ENCODE measurements around the gene VGF. TPM values are rescaled to one million over a fixed set of nuclear protein-coding genes. Genes with fewer than 3 reads are reported as not detected.

The VGF gene
- total and polyA plus RNA-seq, 4 donors: not detected

DNA sequence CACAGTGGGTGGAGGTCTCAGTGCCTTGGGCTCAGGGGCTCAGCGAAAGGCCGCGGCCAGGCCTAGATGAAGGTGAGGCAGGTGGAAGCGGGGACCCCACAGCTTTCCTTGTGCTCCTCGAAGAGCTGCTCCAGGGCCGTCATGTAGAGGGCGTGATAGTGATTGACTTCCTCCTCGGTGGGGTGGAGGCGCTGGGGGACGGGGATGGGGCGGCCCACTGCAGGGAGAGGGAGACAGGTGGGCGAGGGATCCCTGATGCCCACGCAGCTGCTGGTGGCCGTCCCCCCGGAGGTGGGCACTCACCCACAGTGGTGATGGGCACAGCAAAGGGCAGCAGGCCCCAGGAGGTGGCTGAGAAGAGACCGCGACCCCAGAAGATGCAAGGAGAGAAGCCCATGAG, 30.5 kb upstream of the VGF start:
- Histone ChIP-seq H3K9me3 (ENCODE audit: control insufficient read depth, low read length) (no peaks in the 10 kb centered on the region), H3K4me3 (ENCODE audit: low read length in 2 of 2) (no peak overlapping the region), H3K27ac (ENCODE audit: low read depth in 1 of 2, low read length in 2 of 2) (no peak overlapping the region), H3K27me3 (ENCODE audit: control insufficient read depth in 1 of 2, insufficient read depth in 2 of 2, low read length in 1 of 2) (no peaks in the 10 kb centered on the region), H3K36me3 (ENCODE audit: control insufficient read depth in 1 of 2, insufficient read depth in 2 of 2, low read length in 1 of 2) (no peaks in the 10 kb centered on the region), H3K4me1 (ENCODE audit: control insufficient read depth in 1 of 2, insufficient read depth in 2 of 2, low read length in 2 of 2) (no peaks in the 10 kb centered on the region)
- ATAC-seq (ENCODE audit: low FRiP score) (no peak), DNase-seq (no peak)
- intact Hi-C loops (cut with DNase I): no loop called here
- 83 to 89% methylated on average over 17 of the region's 17 CpGs for WGBS, 2 donors

DNA sequence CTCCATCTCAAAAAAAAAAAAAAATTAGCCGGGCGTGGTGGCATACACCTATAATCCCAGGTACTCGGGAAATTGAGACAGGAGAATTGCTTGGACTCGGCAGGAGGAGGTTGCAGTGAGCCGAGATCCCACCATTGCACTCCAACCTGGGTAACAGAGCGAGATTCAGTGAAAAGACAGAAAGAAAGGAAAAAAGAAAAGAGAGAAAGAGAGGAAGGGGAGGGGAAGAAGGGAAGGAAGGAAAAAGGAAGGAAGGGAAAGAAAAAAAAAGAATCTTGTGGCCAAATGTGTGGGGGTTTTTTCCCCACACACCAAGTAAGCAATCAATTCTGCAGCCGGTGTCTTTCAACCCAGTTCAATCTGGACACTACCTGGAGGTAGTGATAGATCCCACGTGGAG, 23.7 kb upstream of the VGF start:
- Histone ChIP-seq H3K9me3 (ENCODE audit: control insufficient read depth, low read length) (no peaks in the 10 kb centered on the region), H3K27me3 (ENCODE audit: control insufficient read depth in 1 of 2, insufficient read depth in 2 of 2, low read length in 1 of 2) (no peaks in the 10 kb centered on the region), H3K36me3 (ENCODE audit: control insufficient read depth in 1 of 2, insufficient read depth in 2 of 2, low read length in 1 of 2) (no peaks in the 10 kb centered on the region), H3K27ac (ENCODE audit: low read depth in 1 of 2, low read length in 2 of 2) (no peak overlapping the region), H3K4me1 (ENCODE audit: control insufficient read depth in 1 of 2, insufficient read depth in 2 of 2, low read length in 2 of 2) (no peaks in the 10 kb centered on the region), H3K4me3 (ENCODE audit: low read length in 2 of 2) (no peak overlapping the region)
- 83 to 88% methylated on average over 8 of the region's 8 CpGs for WGBS, 2 donors
- DNase-seq: no peak
- no peak for ATAC-seq (ENCODE audit: low FRiP score)
- intact Hi-C loops (cut with DNase I): no loop called here

DNA sequence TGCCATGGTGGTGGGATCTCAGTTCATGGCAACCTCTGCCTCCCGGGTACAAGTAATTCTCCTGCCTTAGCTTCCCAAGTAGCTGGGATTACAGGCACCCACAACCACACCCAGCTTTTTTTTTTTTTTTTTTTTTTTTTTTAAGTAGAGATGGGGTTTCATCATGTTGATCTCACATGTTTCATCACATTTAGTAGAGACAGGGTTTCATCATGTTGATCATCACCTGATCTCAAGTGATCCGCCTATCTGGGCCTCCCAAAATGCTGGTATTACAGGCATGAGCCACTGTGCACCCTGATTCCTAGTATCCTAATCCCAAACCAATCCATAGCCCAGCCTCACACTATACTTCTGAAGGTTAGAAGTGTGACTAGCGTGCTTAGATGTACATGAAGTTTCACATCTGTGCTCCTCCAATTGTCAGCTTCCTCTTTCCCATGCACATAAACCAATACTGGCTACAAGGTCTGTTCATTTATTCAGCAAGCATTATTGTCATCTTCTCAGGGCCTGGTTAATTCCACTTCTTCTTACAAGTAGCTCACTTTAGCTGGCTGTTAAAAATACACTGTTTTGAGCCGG, 21.6 kb upstream of the VGF start:
- intact Hi-C loops (cut with DNase I): no loop called here
- no peak overlapping the region for H3K4me3 ChIP-seq (ENCODE audit: low read length in 2 of 2)
- H3K27me3 ChIP-seq (ENCODE audit: control insufficient read depth in 1 of 2, insufficient read depth in 2 of 2, low read length in 1 of 2): no peaks in the 10 kb centered on the region
- H3K9me3 ChIP-seq (ENCODE audit: control insufficient read depth, low read length): no peaks in the 10 kb centered on the region
- no peaks in the 10 kb centered on the region for H3K36me3 ChIP-seq (ENCODE audit: control insufficient read depth in 1 of 2, insufficient read depth in 2 of 2, low read length in 1 of 2)
- ATAC-seq (ENCODE audit: low FRiP score): no peak
- no peak overlapping the region for H3K27ac ChIP-seq (ENCODE audit: low read depth in 1 of 2, low read length in 2 of 2)
- no peak for DNase-seq
- WGBS, 2 donors: 89 to 90% methylated on average over 4 of the region's 4 CpGs
- H3K4me1 ChIP-seq (ENCODE audit: control insufficient read depth in 1 of 2, insufficient read depth in 2 of 2, low read length in 2 of 2): no peaks in the 10 kb centered on the region

DNA sequence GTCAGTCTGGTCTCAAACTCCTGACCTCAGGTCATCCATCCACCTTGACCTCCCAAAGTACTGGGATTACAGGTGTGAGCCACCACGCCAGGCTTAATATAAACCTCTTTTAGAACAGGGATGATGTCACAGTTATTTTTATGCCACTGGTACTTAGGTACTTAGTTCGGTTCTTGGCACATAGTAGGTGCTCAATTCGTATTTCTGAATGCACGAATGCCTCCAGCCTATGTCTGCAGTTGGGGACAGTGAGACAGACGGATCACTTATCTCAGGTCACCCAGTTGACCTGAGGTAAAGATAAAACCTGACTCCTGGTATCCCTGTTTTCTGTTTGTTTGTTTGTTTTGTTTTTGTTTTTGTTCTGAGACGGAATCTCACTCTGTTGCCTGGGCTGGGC, 20.8 kb upstream of the VGF start:
- no peaks in the 10 kb centered on the region for H3K27me3 ChIP-seq (ENCODE audit: control insufficient read depth in 1 of 2, insufficient read depth in 2 of 2, low read length in 1 of 2)
- H3K9me3 ChIP-seq (ENCODE audit: control insufficient read depth, low read length): no peaks in the 10 kb centered on the region
- DNase-seq (no peak), ATAC-seq (ENCODE audit: low FRiP score) (no peak)
- intact Hi-C loops (cut with DNase I): no loop called here
- H3K27ac ChIP-seq (ENCODE audit: low read depth in 1 of 2, low read length in 2 of 2): no peak overlapping the region
- no peaks in the 10 kb centered on the region for H3K4me1 ChIP-seq (ENCODE audit: control insufficient read depth in 1 of 2, insufficient read depth in 2 of 2, low read length in 2 of 2)
- WGBS, 2 donors: 60 to 61% methylated on average over 6 of the region's 6 CpGs
- H3K36me3 ChIP-seq (ENCODE audit: control insufficient read depth in 1 of 2, insufficient read depth in 2 of 2, low read length in 1 of 2): no peaks in the 10 kb centered on the region
- no peak overlapping the region for H3K4me3 ChIP-seq (ENCODE audit: low read length in 2 of 2)

DNA sequence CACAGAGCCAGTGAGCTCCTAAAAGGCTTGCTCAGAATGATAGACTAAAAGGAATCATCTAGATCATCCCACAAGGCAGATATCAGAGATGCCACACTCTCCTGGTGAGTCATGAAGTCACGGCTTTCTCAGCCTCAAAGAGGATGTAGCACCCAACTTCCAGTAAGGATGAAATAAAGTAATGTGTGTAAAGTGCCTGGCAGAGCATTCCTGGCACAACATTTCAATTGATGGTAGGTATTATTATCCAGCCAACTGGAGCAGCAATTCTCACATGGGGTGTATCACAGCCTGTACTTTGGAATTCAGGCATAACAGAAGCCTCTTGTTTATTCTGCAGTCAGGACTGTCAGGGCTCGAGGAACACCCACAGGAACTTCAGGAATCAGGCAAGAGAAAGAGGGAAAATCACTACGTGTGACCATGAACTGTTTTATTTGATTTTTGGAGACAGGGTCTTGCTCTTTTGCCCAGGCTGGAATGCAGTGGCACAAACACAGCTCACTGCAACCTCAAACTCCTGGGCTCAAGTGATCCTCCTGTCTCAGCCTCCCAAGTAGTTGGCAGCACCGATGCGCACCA, 20.0 kb upstream of the VGF start:
- ATAC-seq (ENCODE audit: low FRiP score) (no peak), DNase-seq (no peak)
- Histone ChIP-seq H3K9me3 (ENCODE audit: control insufficient read depth, low read length) (no peaks in the 10 kb centered on the region), H3K36me3 (ENCODE audit: control insufficient read depth in 1 of 2, insufficient read depth in 2 of 2, low read length in 1 of 2) (no peaks in the 10 kb centered on the region), H3K4me1 (ENCODE audit: control insufficient read depth in 1 of 2, insufficient read depth in 2 of 2, low read length in 2 of 2) (no peaks in the 10 kb centered on the region), H3K27me3 (ENCODE audit: control insufficient read depth in 1 of 2, insufficient read depth in 2 of 2, low read length in 1 of 2) (no peaks in the 10 kb centered on the region), H3K4me3 (ENCODE audit: low read length in 2 of 2) (no peak overlapping the region), H3K27ac (ENCODE audit: low read depth in 1 of 2, low read length in 2 of 2) (no peak overlapping the region)
- intact Hi-C loops (cut with DNase I): no loop called here
- 43% methylated on average over 5 of the region's 5 CpGs for WGBS, 2 donors

DNA sequence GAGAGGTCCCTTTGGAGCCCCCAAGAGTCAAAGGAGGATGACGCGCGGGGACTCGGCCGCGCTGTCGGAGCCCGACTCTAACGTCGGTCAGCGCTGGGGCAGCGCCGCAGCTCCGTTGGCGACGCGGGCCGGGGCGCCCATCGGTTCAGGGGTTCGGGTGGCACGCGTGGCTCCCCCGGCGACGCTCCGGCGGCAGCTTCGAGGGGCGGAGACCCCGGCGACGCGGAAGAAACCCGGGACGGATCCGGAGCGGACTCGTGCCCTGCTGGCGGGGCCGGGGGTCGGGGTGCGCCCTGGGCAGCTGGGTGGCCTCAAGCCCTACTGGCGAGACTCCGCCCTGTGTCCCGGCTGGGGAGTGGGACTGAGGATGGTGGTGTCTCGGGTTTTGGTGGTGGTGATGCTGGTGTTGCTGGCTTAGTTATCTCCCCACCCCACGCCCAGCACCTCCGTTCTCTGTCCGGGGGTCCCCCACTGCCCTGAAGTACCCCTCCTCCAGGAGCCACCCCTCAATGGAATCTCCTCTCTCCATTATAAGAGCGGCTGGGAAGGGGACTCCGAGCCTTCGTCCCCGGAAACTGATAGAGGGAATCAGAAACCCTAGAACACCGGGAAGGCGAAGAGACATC, 14.9 kb upstream of the VGF start, which contains the start of gene NAT16:
NAT16 (minus strand) TSS at position 164 of the 626 bp plus-strand sequence. CDS start 5,486 bp downstream, outside the sequence.
- ATAC-seq (ENCODE audit: low FRiP score) (no peak), DNase-seq (no peak)
- intact Hi-C loops (cut with DNase I): no loop called here
- Histone ChIP-seq H3K9me3 (ENCODE audit: control insufficient read depth, low read length) (no peaks in the 10 kb centered on the region), H3K36me3 (ENCODE audit: control insufficient read depth in 1 of 2, insufficient read depth in 2 of 2, low read length in 1 of 2) (no peaks in the 10 kb centered on the region), H3K4me3 (ENCODE audit: low read length in 2 of 2) (no peak within 1 kb of the TSS), H3K4me1 (ENCODE audit: control insufficient read depth in 1 of 2, insufficient read depth in 2 of 2, low read length in 2 of 2) (no peaks in the 10 kb centered on the region), H3K27me3 (ENCODE audit: control insufficient read depth in 1 of 2, insufficient read depth in 2 of 2, low read length in 1 of 2) (no peaks in the 10 kb centered on the region), H3K27ac (ENCODE audit: low read depth in 1 of 2, low read length in 2 of 2) (no peak within 1 kb of the TSS)
- WGBS, 2 donors: 3 to 4% methylated on average over 43 to 56 of the region's 56 CpGs

DNA sequence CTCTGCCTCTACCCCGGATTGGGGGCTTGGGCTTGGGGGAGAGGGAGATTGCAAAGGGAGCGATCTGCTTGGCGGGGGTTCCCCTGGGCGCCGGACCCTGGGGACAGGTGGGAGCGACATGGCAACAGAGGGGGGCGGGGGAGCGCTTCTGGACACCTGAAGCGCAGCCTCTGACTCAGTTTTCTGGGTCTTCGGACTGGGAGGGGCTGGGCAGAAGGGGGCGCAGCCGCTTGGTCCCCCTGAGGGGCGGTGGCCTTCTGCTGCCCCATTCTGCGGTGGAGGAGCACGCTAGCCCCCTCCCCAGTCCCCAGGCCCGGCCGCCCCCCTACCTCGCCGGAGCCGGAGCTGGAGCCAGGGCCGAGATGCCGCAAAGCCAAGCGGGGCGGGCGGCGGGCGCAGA, 14.3 kb upstream of the VGF start:
- Histone ChIP-seq H3K4me3 (ENCODE audit: low read length in 2 of 2) (no peak overlapping the region), H3K27me3 (ENCODE audit: control insufficient read depth in 1 of 2, insufficient read depth in 2 of 2, low read length in 1 of 2) (no peaks in the 10 kb centered on the region)
- no peak for ATAC-seq (ENCODE audit: low FRiP score)

DNA sequence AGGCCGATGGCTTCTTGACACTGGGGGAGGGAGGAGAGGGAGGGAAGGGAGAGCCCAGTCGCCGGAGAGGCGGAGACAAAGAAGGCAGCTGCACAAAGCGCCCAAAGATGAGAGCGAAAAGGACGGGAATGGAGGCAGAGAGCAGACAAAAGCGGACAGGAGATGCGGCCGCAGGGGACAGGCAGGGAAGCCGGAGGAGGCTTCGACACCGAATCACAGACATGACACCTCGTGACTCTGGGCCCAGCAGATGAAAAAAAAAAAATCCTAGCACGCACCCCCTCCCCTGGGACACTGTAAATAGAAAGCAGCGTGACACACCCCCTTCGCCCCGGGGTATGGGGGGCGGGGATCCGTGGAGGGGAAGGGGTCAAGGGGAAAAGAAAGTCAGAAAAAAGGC, 13.7 kb upstream of the VGF start:
- intact Hi-C loops (cut with DNase I): no loop called here
- H3K36me3 ChIP-seq (ENCODE audit: control insufficient read depth in 1 of 2, insufficient read depth in 2 of 2, low read length in 1 of 2): no peaks in the 10 kb centered on the region
- DNase-seq (no peak), ATAC-seq (ENCODE audit: low FRiP score) (no peak)
- WGBS, 2 donors: 1 to 2% methylated on average over 18 to 20 of the region's 20 CpGs
- no peak overlapping the region for H3K27ac ChIP-seq (ENCODE audit: low read depth in 1 of 2, low read length in 2 of 2)
- no peak overlapping the region for H3K4me3 ChIP-seq (ENCODE audit: low read length in 2 of 2)
- H3K9me3 ChIP-seq (ENCODE audit: control insufficient read depth, low read length): no peaks in the 10 kb centered on the region
- H3K4me1 ChIP-seq (ENCODE audit: control insufficient read depth in 1 of 2, insufficient read depth in 2 of 2, low read length in 2 of 2): no peaks in the 10 kb centered on the region
- H3K27me3 ChIP-seq (ENCODE audit: control insufficient read depth in 1 of 2, insufficient read depth in 2 of 2, low read length in 1 of 2): no peaks in the 10 kb centered on the region

More for the DNA sequence above, 14.3 kb upstream of the VGF start:
- H3K36me3 ChIP-seq (ENCODE audit: control insufficient read depth in 1 of 2, insufficient read depth in 2 of 2, low read length in 1 of 2): no peaks in the 10 kb centered on the region
- 0 to 1% methylated on average over 21 to 27 of the region's 27 CpGs for WGBS, 2 donors
- no peaks in the 10 kb centered on the region for H3K4me1 ChIP-seq (ENCODE audit: control insufficient read depth in 1 of 2, insufficient read depth in 2 of 2, low read length in 2 of 2)
- no peaks in the 10 kb centered on the region for H3K9me3 ChIP-seq (ENCODE audit: control insufficient read depth, low read length)
- DNase-seq: no peak
- no peak overlapping the region for H3K27ac ChIP-seq (ENCODE audit: low read depth in 1 of 2, low read length in 2 of 2)
- intact Hi-C loops (cut with DNase I): no loop called here

DNA sequence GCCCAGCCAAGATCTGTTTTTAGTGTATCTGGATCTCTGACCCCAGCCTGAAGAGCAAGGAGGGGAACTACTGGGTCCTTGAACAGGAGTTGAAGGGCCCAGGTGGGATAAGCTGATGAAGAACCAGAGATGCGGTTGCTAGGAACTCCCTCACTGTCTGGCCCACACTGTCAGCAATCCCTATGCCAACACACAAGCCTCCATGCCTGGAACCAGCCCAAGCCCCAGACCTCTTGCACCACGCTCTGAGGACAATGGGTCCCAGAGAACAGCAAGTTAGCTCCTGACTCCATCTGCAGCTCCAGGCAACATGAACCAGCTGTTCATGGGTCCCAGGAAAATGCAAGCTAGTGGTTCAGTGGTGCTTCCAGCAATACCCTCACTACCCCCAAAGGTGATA, 12.3 kb upstream of the VGF start:
- no peaks in the 10 kb centered on the region for H3K4me1 ChIP-seq (ENCODE audit: control insufficient read depth in 1 of 2, insufficient read depth in 2 of 2, low read length in 2 of 2)
- no peaks in the 10 kb centered on the region for H3K36me3 ChIP-seq (ENCODE audit: control insufficient read depth in 1 of 2, insufficient read depth in 2 of 2, low read length in 1 of 2)
- ATAC-seq (ENCODE audit: low FRiP score): no peak
- H3K27ac ChIP-seq (ENCODE audit: low read depth in 1 of 2, low read length in 2 of 2): no peak overlapping the region
- H3K27me3 ChIP-seq (ENCODE audit: control insufficient read depth in 1 of 2, insufficient read depth in 2 of 2, low read length in 1 of 2): no peaks in the 10 kb centered on the region
- intact Hi-C loops (cut with DNase I): no loop called here
- H3K4me3 ChIP-seq (ENCODE audit: low read length in 2 of 2): no peak overlapping the region
- DNase-seq: no peak
- WGBS, 2 donors: 68 to 70% methylated on average over 2 of the region's 2 CpGs
- H3K9me3 ChIP-seq (ENCODE audit: control insufficient read depth, low read length): no peaks in the 10 kb centered on the region

Data from aorta (tissue), 5 donors.